A549 (cell line): Measurements from ENCODE around the gene SHANK2. TPM values are rescaled to one million over a fixed set of nuclear protein-coding genes. Genes with fewer than 3 reads are reported as not detected.

Source experiments
- ATAC-seq, 2 experiments: fragments of 200-7000 bp in 1 of 2; fragments of >200 bp in 1 of 2; cut with Nextera tagmentation in 1 of 2; cut with Tn5 transposase in 1 of 2; 3 replicates each; pipeline versions ENCODE4 v1.8.0 to v1.9.1; 2018 to 2020; ENCODE audit warnings: mild to moderate bottlenecking in 1 of 2, moderate library complexity in 1 of 2
- CTCF ChIA-PET: fragments of 300-600 bp; sonication (Branson Sonifier 250); formaldehyde crosslinking; extraction: SDS; loops from one replicate; lab custom pipeline; 2021; ENCODE audit warnings: antibody characterized with exemption, inconsistent platforms; lab: Yijun Ruan, JAX
- POLR2A ChIA-PET: fragments of 350-600 bp; formaldehyde crosslinking; extraction: SDS; loops from one replicate; lab custom pipeline; 2021; ENCODE audit warnings: antibody characterized with exemption, inconsistent platforms; lab: Yijun Ruan, JAX
- DNase-seq, 2 experiments: peaks; one replicate each; pipeline versions ENCODE4 v3.0.0 to v3.0.0-alpha.2; 2011 to 2016; ENCODE audit warnings: low read depth in 1 of 2, low spot score in 1 of 2
- FAIRE-seq: peaks from 2 replicates; lab custom pipeline; 2011; peaks lifted over from hg19 to GRCh38; lab: Jason Lieb, UNC
- H3K27ac ChIP-seq, 2 experiments: fragments of >200 bp; sonication (Bioruptor Twin); formaldehyde crosslinking; 3 replicates each; pipeline ENCODE4 v1.5.1; 2016 to 2017
- H3K4me1 ChIP-seq: fragments of >200 bp; sonication (Bioruptor Twin); formaldehyde crosslinking; 3 replicates; pipeline ENCODE4 v1.6.1; 2016
- H3K4me2 ChIP-seq: fragments of >200 bp; sonication (Bioruptor Twin); formaldehyde crosslinking; 3 replicates; pipeline ENCODE4 v1.6.1; 2016
- H3K4me3 ChIP-seq: fragments of >200 bp; sonication (Bioruptor Twin); formaldehyde crosslinking; 3 replicates; pipeline ENCODE4 v1.5.1; 2016
- H3K9me3 ChIP-seq: fragments of >200 bp; sonication (Bioruptor Twin); formaldehyde crosslinking; 3 replicates; pipeline ENCODE4 v1.6.1; 2016
- BHLHE40 ChIP-seq: IDR thresholded peaks from 2 replicates; pipeline ENCODE4 v1.6.1; 2012; ENCODE audit warnings: low read depth, low read length, inconsistent platforms
- CBX8 ChIP-seq: fragments of 200-600 bp; sonication (generic); IDR thresholded peaks from 2 replicates; pipeline ENCODE4 v1.6.1; 2016
- CEBPB ChIP-seq, 2 experiments: fragments of >200 bp in 1 of 2; sonication (Bioruptor Twin) in 1 of 2; formaldehyde crosslinking in 1 of 2; IDR thresholded peaks; 2 replicates each; pipeline ENCODE4 v1.6.1; 2012 to 2016
- CHD2 ChIP-seq: fragments of 150-350 bp; IDR thresholded peaks from 2 replicates; pipeline ENCODE4 v1.6.1; 2014; ENCODE audit warnings: low read length; ENCODE audit not compliant: partially characterized antibody
- E2F6 ChIP-seq: IDR thresholded peaks from 2 replicates; pipeline ENCODE4 v1.6.1; 2012; ENCODE audit warnings: low read depth, borderline replicate concordance
- EP300 ChIP-seq, 2 experiments: fragments of >200 bp; sonication (Bioruptor Twin); formaldehyde crosslinking; IDR thresholded peaks; 2 replicates in 1 of 2; 3 replicates in 1 of 2; pipeline ENCODE4 v1.6.1; 2016 to 2017
- FOSL2 ChIP-seq, 2 experiments: fragments of 450-650 bp in 1 of 2; fragments of >200 bp in 1 of 2; sonication (Bioruptor Twin) in 1 of 2; formaldehyde crosslinking; IDR thresholded peaks; 2 replicates each; pipeline versions ENCODE4 v1.5.0 to v1.6.1; 2016 to 2020; ENCODE audit warnings: mild to moderate bottlenecking in 1 of 2, moderate library complexity in 1 of 2
- FOXS1 ChIP-seq: fragments of 250-450 bp; sonication (Bioruptor Pico); IDR thresholded peaks from 2 replicates; pipeline ENCODE4 v1.5.0; 2020; ENCODE audit warnings: mild to moderate bottlenecking, moderate library complexity
- HDAC2 ChIP-seq: fragments of 200-600 bp; sonication (generic); IDR thresholded peaks from 2 replicates; pipeline ENCODE4 v1.6.1; 2016
- HES2 ChIP-seq: fragments of >200 bp; sonication (Bioruptor Twin); formaldehyde crosslinking; IDR thresholded peaks from 2 replicates; pipeline ENCODE4 v1.6.1; 2016
- HEYL ChIP-seq: fragments of 250-450 bp; sonication (Bioruptor Pico); IDR thresholded peaks from 2 replicates; pipeline ENCODE4 v1.8.0; 2021; ENCODE audit warnings: mild to moderate bottlenecking, moderate library complexity
- HOXA7 ChIP-seq: fragments of 250-450 bp; sonication (Bioruptor Pico); IDR thresholded peaks from 2 replicates; pipeline ENCODE4 v1.5.0; 2020; ENCODE audit warnings: mild to moderate bottlenecking, moderate library complexity
- JUN ChIP-seq, 2 experiments: fragments of >200 bp; sonication (Bioruptor Twin); formaldehyde crosslinking; IDR thresholded peaks; 2 replicates in 1 of 2; 3 replicates in 1 of 2; pipeline ENCODE4 v1.6.1; 2016 to 2017
- JUNB ChIP-seq: fragments of >200 bp; sonication (Bioruptor Twin); formaldehyde crosslinking; IDR thresholded peaks from 2 replicates; pipeline ENCODE4 v1.6.1; 2016
- KDM5A ChIP-seq: fragments of 200-600 bp; sonication (generic); IDR thresholded peaks from 2 replicates; pipeline ENCODE4 v1.6.1; 2016; ENCODE audit warnings: antibody characterized with exemption, mild to moderate bottlenecking
- MAFK ChIP-seq: fragments of 450-650 bp; IDR thresholded peaks from 2 replicates; pipeline ENCODE4 v1.6.1; 2014; ENCODE audit not compliant: partially characterized antibody
- MYC ChIP-seq: IDR thresholded peaks from 2 replicates; pipeline ENCODE4 v1.6.1; 2012; ENCODE audit warnings: mild to moderate bottlenecking, inconsistent platforms, low read length, improper control_type of control experiment, borderline replicate concordance
- NPAS2 ChIP-seq: fragments of 250-450 bp; sonication (Bioruptor Pico); IDR thresholded peaks from 2 replicates; pipeline ENCODE4 v1.8.0; 2022; ENCODE audit warnings: mild to moderate bottlenecking, moderate library complexity, borderline replicate concordance
- PHF8 ChIP-seq: fragments of 200-600 bp; sonication (generic); IDR thresholded peaks from 2 replicates; pipeline ENCODE4 v1.6.1; 2016; ENCODE audit warnings: low read depth, mild to moderate bottlenecking, antibody characterized with exemption, moderate library complexity, borderline replicate concordance
- RAD21 ChIP-seq, 2 experiments: fragments of >200 bp in 1 of 2; sonication (Bioruptor Twin) in 1 of 2; formaldehyde crosslinking in 1 of 2; IDR thresholded peaks in 1 of 2; conservative IDR thresholded peaks in 1 of 2; 2 replicates in 1 of 2; 3 replicates in 1 of 2; pipeline ENCODE4 v1.6.1; 2012 to 2018; ENCODE audit warnings: inconsistent platforms in 1 of 2
- RCOR1 ChIP-seq: fragments of 150-350 bp; IDR thresholded peaks from 2 replicates; pipeline ENCODE4 v1.6.1; 2014; ENCODE audit warnings: antibody characterized with exemption, low read length, low read depth
- RFX5 ChIP-seq: fragments of 450-650 bp; IDR thresholded peaks from 2 replicates; pipeline ENCODE4 v1.7.1; 2014; ENCODE audit warnings: antibody characterized with exemption, mild to moderate bottlenecking, moderate library complexity
- RNF2 ChIP-seq: fragments of 200-600 bp; sonication (generic); IDR thresholded peaks from 2 replicates; pipeline ENCODE4 v1.6.1; 2016; ENCODE audit warnings: low read depth, mild to moderate bottlenecking, antibody characterized with exemption, moderate library complexity, borderline replicate concordance
- TP53 ChIP-seq: fragments of 250-450 bp; sonication (Bioruptor Pico); IDR thresholded peaks from 2 replicates; pipeline ENCODE4 v1.5.0; 2021; ENCODE audit warnings: mild to moderate bottlenecking, moderate library complexity
- ZC3H11A ChIP-seq: fragments of 450-650 bp; IDR thresholded peaks from 2 replicates; pipeline ENCODE4 v1.6.1; 2014; ENCODE audit warnings: antibody characterized with exemption, mild to moderate bottlenecking
- ZFP36 ChIP-seq: fragments of 450-650 bp; IDR thresholded peaks from 2 replicates; pipeline ENCODE4 v1.6.1; 2014; ENCODE audit warnings: borderline replicate concordance; ENCODE audit not compliant: partially characterized antibody
- WGBS: methylation state at CpG from one replicate; pipeline ENCODE4 v1.1.6; 2017; ENCODE audit errors: missing lambda C conversion rate; 5-methylcytosine and 5-hydroxymethylcytosine counted together
- polyA plus RNA-seq, 4 experiments: library from polyadenylated mRNA; depleted of rRNA in 3 of 4; stranded (reverse); fragments of >200 nt; fragmentation: RNase III in 1 of 4; extraction: RNeasy Plus Mini Kit Qiagen cat#74134 plus additional on column Dnase treatment in 1 of 4; gene quantifications; 2 replicates in 3 of 4; 3 replicates in 1 of 4; pipeline ENCODE4 v1.2.3, GENCODE V29; 2011 to 2017
- TF ChIP-seq, protein P1 (sequence below): fragments of 150-350 bp; IDR thresholded peaks from 2 replicates; pipeline ENCODE4 v1.6.1; 2014; ENCODE audit warnings: low read depth, mild to moderate bottlenecking, low read length
- TF ChIP-seq, protein P2 (sequence below): fragments of 250-450 bp; sonication (Bioruptor Pico); IDR thresholded peaks from 2 replicates; pipeline ENCODE4 v1.5.0; 2020; ENCODE audit warnings: low read depth, mild to moderate bottlenecking, moderate library complexity
- TF ChIP-seq, protein P3 (sequence below): IDR thresholded peaks from 2 replicates; pipeline ENCODE4 v1.6.1; 2012

Gene SHANK2
- polyA plus RNA-seq, 2 of the 4 experiments (the other 2 are of a cell fraction), result 5.3 to 7.6 TPM

DNA sequence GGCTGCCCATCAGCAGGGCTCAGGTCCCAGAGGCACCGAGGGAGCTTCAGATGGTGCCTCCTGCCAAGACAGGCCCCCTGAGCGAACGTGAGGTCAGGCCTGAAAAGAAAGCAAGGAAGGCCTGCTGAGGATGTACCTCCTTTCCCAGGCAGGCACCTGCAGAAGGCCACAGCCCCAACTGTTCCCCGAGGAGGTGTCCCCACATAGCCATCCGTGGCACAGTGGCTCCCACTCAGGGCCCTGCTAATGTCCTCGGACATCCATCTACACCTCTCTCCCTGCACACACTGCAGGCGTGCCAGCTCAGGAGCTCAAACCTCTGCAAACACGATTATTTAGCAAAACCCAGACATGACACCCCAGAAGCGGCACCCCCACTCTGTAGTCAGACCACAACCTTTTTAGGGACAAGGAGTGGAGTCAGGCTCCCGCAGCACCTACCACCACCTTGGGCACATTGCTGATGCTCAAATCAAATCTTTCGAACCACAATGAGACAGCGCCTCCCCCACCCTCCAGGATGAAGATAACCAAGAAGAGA, 36.9 kb downstream of the SHANK2 start:
- no peak for FAIRE-seq
- H3K4me2 ChIP-seq, result no peak overlapping the region
- CTCF ChIA-PET, result no interaction called here
- no peaks in the 10 kb centered on the region for H3K4me1 ChIP-seq
- no peak for DNase-seq
- H3K27ac ChIP-seq, result no peak overlapping the region
- ATAC-seq, result no peak
- no peak for TF ChIP-seq RFX5
- no peak for TF ChIP-seq HEYL
- TF ChIP-seq KDM5A, result no peak
- no peak for TF ChIP-seq JUN (IDR thresholded peaks at IDR 0.05)
- no peak for TF ChIP-seq JUNB
- TF ChIP-seq RCOR1, result no peak
- TF ChIP-seq, protein P1, sequence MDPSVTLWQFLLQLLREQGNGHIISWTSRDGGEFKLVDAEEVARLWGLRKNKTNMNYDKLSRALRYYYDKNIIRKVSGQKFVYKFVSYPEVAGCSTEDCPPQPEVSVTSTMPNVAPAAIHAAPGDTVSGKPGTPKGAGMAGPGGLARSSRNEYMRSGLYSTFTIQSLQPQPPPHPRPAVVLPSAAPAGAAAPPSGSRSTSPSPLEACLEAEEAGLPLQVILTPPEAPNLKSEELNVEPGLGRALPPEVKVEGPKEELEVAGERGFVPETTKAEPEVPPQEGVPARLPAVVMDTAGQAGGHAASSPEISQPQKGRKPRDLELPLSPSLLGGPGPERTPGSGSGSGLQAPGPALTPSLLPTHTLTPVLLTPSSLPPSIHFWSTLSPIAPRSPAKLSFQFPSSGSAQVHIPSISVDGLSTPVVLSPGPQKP, result no peak
- no peak for TF ChIP-seq CHD2
- no peak for TF ChIP-seq HES2
- TF ChIP-seq NPAS2 (CRISPR knock-in tag), result no peak
- POLR2A ChIA-PET, result no interaction called here
- H3K9me3 ChIP-seq, result no peaks in the 10 kb centered on the region
- WGBS, result 92% methylated on average over 10 of the region's 12 CpGs
- no peak overlapping the region for H3K4me3 ChIP-seq

- POLR2A ChIA-PET, result no interaction called here
Measured at GRCh38 chr11:71214553-71215424, 37.6 kb downstream of the SHANK2 start.

GRCh38 chr11:71213696-71214552, 38.5 kb downstream of the SHANK2 start:
- ATAC-seq (no peak; a peak in 1 of 6 replicates), DNase-seq (no peak), FAIRE-seq (no peak)
- no peaks in the 10 kb centered on the region for H3K4me1 ChIP-seq
- peaks cover 5% of the 10 kb centered on the region; the same call in 2 of the 3 replicates for H3K9me3 ChIP-seq
- H3K27ac ChIP-seq, result no peak overlapping the region
- 87% methylated on average over 19 of the region's 19 CpGs for WGBS
- no peak overlapping the region for H3K4me3 ChIP-seq
- CTCF ChIA-PET, result no interaction called here
- TF ChIP-seq BHLHE40 (no peak), FOSL2 (IDR thresholded peaks at IDR 0.05) (no peak), FOSL2 (CRISPR knock-in tag; IDR thresholded peaks at IDR 0.05) (no peak), PHF8 (no peak), ZC3H11A (no peak), NPAS2 (CRISPR knock-in tag) (no peak), KDM5A (no peak), MYC (no peak), E2F6 (no peak), RNF2 (no peak), CEBPB (IDR thresholded peaks at IDR 0.05) (no peak)
- TF ChIP-seq, protein P2, sequence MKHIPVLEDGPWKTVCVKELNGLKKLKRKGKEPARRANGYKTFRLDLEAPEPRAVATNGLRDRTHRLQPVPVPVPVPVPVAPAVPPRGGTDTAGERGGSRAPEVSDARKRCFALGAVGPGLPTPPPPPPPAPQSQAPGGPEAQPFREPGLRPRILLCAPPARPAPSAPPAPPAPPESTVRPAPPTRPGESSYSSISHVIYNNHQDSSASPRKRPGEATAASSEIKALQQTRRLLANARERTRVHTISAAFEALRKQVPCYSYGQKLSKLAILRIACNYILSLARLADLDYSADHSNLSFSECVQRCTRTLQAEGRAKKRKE (CRISPR knock-in tag), result no peak
- TF ChIP-seq, protein P3, sequence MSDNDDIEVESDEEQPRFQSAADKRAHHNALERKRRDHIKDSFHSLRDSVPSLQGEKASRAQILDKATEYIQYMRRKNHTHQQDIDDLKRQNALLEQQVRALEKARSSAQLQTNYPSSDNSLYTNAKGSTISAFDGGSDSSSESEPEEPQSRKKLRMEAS, result no peak
- H3K4me2 ChIP-seq, result no peak overlapping the region
- POLR2A ChIA-PET, result no interaction called here

More at GRCh38 chr11:71214553-71215424, 37.6 kb downstream of the SHANK2 start:
- DNase-seq (no peak), ATAC-seq (no peak), FAIRE-seq (no peak)
- CTCF ChIA-PET, result no interaction called here
- 95% methylated on average over 22 of the region's 23 CpGs for WGBS
- H3K9me3 ChIP-seq, result no peaks in the 10 kb centered on the region
- H3K4me3 ChIP-seq, result no peak overlapping the region
- TF ChIP-seq CBX8 (no peak), RAD21 (conservative IDR thresholded peaks at IDR 0.05 in 1 of 2, IDR thresholded peaks at IDR 0.05 in 1 of 2) (no peak), FOXS1 (no peak), TP53 (CRISPR knock-in tag) (no peak), HDAC2 (no peak), HEYL (no peak), MAFK (no peak), EP300 (IDR thresholded peaks at IDR 0.05) (no peak), ZFP36 (no peak), HOXA7 (CRISPR knock-in tag) (no peak), JUNB (no peak)
- TF ChIP-seq, protein P2 (CRISPR knock-in tag), result no peak
- H3K4me2 ChIP-seq, result no peak overlapping the region
- no peak overlapping the region for H3K27ac ChIP-seq
- no peaks in the 10 kb centered on the region for H3K4me1 ChIP-seq
